Measurements from ENCODE around the gene SPOCK2.

Gene SPOCK2

DNA sequence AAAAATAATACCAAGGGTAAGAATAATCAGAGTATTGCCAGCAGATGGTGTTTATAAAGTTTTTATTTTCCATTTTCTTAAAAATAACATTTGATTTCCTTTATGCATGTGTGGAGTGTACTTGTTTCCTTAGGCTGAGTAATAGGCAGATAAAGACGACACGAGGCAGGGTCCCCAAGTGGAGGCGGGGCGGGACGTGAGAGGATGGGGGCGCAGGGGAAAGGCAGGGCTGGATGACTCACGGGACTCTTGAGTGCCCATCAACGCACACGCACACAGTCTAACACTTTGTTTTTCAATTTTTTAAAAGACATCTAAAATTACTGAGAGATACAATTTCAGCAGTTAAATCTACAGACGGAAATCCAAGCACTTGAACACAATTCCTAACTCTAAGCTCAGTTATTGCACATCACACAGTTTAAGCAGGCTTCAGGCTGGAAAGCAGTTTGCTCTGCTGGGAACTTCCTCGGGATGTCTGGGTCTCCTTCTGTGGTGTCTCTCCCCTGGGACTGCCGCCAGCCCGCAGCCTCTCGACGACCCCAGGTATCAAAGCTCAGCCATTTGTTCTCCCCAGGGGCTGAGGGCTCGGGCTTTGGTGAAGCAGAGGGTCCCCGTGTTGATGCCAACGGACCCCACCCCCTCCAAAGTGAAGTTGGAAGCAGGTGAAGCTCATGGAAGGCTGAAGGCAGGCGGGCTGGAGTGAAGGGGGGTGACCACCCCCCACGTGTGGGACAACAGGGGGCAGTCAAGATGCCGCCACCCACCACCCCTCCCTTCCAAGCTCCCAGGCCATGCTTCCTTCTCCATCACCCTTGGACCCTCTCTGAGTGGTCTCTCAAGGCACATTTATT lies 29.1 kb downstream of the SPOCK2 start:
- Histone ChIP-seq H3K27me3 (ENCODE audit: insufficient read depth, low read length, poor library complexity) (no peaks in the 10 kb centered on the region), H2BK15ac (replicated peaks; ENCODE audit: low read depth) (no peak overlapping the region), H3K4ac (ENCODE audit: low read depth, low read length) (no peak overlapping the region), H2AK5ac (ENCODE audit: low read length) (no peak overlapping the region), H3K4me1 (ENCODE audit: control insufficient read depth, low read depth, low read length) (no peaks in the 10 kb centered on the region), H2BK120ac (ENCODE audit: low read depth, low read length) (no peak overlapping the region), H3K18ac (ENCODE audit: low read length) (no peak overlapping the region), H3K9ac (ENCODE audit: low read length) (no peak overlapping the region), H2BK5ac (ENCODE audit: low read length) (no peak overlapping the region), H3K79me1 (ENCODE audit: low read length) (no peaks in the 10 kb centered on the region), H3K23ac (ENCODE audit: low read length) (no peak overlapping the region), H4K5ac (ENCODE audit: low read length) (no peak overlapping the region), H3K79me2 (ENCODE audit: control insufficient read depth, insufficient read depth, low read length) (no peaks in the 10 kb centered on the region), H3K56ac (ENCODE audit: low read length) (peak overlapping the region; percentile 5), H3K36me3 (ENCODE audit: control insufficient read depth, insufficient read depth, low read length) (no peaks in the 10 kb centered on the region), H3K4me2 (ENCODE audit: low read length) (no peak overlapping the region), H3K4me3 (ENCODE audit: low read length) (no peak overlapping the region), H3K27ac (ENCODE audit: low read depth, low read length) (no peak overlapping the region), H4K8ac (ENCODE audit: low read depth, low read length) (no peak overlapping the region)
- DNase-seq = no peak
- WGBS (ENCODE audit: extremely low coverage, insufficient coverage, low lambda C conversion rate) = no CpG with 5 or more reads among the region's 21 CpGs

DNA sequence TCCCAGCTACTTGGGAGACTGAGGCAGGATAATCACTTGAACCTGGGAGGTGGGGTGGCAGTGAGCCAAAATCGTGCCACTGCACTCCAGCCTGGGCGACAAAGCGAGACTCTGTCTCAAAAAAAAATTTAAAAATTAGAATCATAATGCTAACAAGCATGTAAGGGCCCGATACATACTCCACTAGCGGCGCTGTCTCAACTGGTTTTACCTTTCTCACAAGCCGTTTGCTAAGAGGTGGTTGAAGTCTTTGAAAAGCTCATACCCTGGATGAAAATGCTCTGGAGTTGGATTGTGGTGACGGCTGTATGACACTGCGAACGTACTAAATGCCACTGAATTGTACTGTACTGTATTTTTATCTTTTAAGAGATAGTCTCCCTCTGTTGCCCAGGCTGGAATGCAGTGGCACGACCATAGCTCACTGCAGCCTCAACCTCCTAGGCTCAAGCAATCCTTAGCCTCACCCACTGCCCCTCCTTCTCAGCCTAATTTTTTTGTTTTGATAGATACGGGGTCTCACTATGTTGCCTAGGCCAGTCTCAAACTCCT lies 29.9 kb downstream of the SPOCK2 start:
- no peak overlapping the region for H3K4me2 ChIP-seq (ENCODE audit: low read length)
- H2BK120ac ChIP-seq (ENCODE audit: low read depth, low read length) = no peak overlapping the region
- no peak overlapping the region for H3K4me3 ChIP-seq (ENCODE audit: low read length)
- H3K4me1 ChIP-seq (ENCODE audit: control insufficient read depth, low read depth, low read length) = no peaks in the 10 kb centered on the region
- no peak overlapping the region for H2BK15ac ChIP-seq (replicated peaks; ENCODE audit: low read depth)
- H4K8ac ChIP-seq (ENCODE audit: low read depth, low read length) = no peak overlapping the region
- no peak for DNase-seq
- H3K27ac ChIP-seq (ENCODE audit: low read depth, low read length) = no peak overlapping the region
- H3K79me2 ChIP-seq (ENCODE audit: control insufficient read depth, insufficient read depth, low read length) = no peaks in the 10 kb centered on the region
- no peak overlapping the region for H2BK5ac ChIP-seq (ENCODE audit: low read length)
- no peak overlapping the region for H4K5ac ChIP-seq (ENCODE audit: low read length)
- no peak overlapping the region for H3K4ac ChIP-seq (ENCODE audit: low read depth, low read length)
- no peak overlapping the region for H3K9ac ChIP-seq (ENCODE audit: low read length)
- H2AK5ac ChIP-seq (ENCODE audit: low read length) = no peak overlapping the region
- H3K36me3 ChIP-seq (ENCODE audit: control insufficient read depth, insufficient read depth, low read length) = no peaks in the 10 kb centered on the region
- no peaks in the 10 kb centered on the region for H3K27me3 ChIP-seq (ENCODE audit: insufficient read depth, low read length, poor library complexity)
- WGBS (ENCODE audit: extremely low coverage, insufficient coverage, low lambda C conversion rate) = no CpG with 5 or more reads among the region's 12 CpGs
- H3K56ac ChIP-seq (ENCODE audit: low read length) = no peak overlapping the region
- no peaks in the 10 kb centered on the region for H3K79me1 ChIP-seq (ENCODE audit: low read length)
- no peak overlapping the region for H3K18ac ChIP-seq (ENCODE audit: low read length)
- H3K23ac ChIP-seq (ENCODE audit: low read length) = no peak overlapping the region

DNA sequence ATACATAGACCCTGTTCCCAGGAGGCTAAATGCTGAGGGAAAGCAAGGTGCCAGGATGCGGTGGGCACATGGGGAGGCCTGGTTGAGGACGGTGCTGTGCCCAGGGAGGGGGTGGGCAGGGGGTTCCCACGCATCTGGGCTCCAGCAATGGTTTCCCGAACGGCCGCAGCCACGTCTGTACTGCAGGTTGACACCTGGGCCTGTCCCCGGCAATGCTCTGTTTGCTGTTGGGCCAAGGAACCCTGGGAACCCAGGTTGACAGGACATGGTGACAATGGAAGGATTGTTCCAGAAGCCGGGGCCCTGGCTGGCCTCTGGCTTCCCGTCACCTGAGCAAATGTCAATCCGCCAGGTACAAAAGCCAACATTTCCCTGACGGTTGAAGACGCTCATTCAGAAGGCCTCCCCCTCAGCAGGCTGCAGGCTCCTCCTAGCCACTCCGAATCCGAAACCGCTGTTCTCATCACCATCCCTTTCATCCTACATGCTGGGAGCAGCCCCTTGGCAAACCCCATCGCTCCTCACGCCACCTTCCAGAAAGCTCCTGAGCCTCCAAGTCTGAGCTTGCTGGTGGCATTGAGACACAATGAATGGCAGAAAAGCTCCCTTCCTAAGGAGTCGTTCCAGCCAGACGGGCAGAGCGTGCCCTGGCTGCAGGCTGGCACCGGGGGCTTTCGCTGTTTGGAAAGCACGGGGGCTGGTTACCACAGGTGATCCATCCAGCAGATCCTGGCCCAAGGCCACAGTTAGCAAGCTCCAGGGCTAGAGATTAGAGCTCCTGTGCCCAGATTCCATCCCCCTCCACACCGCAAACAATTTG lies 31.2 kb downstream of the SPOCK2 start:
- Histone ChIP-seq H4K5ac (ENCODE audit: low read length) (no peak overlapping the region), H3K27me3 (ENCODE audit: insufficient read depth, low read length, poor library complexity) (no peaks in the 10 kb centered on the region), H3K4ac (ENCODE audit: low read depth, low read length) (no peak overlapping the region), H3K4me2 (ENCODE audit: low read length) (no peak overlapping the region), H3K79me2 (ENCODE audit: control insufficient read depth, insufficient read depth, low read length) (no peaks in the 10 kb centered on the region), H3K56ac (ENCODE audit: low read length) (no peak overlapping the region), H2BK5ac (ENCODE audit: low read length) (no peak overlapping the region), H3K36me3 (ENCODE audit: control insufficient read depth, insufficient read depth, low read length) (no peaks in the 10 kb centered on the region), H3K23ac (ENCODE audit: low read length) (no peak overlapping the region), H3K9ac (ENCODE audit: low read length) (no peak overlapping the region), H3K4me1 (ENCODE audit: control insufficient read depth, low read depth, low read length) (no peaks in the 10 kb centered on the region), H3K18ac (ENCODE audit: low read length) (no peak overlapping the region), H3K27ac (ENCODE audit: low read depth, low read length) (no peak overlapping the region), H4K8ac (ENCODE audit: low read depth, low read length) (no peak overlapping the region), H3K4me3 (ENCODE audit: low read length) (no peak overlapping the region), H2BK120ac (ENCODE audit: low read depth, low read length) (no peak overlapping the region), H3K79me1 (ENCODE audit: low read length) (no peaks in the 10 kb centered on the region), H2AK5ac (ENCODE audit: low read length) (no peak overlapping the region), H2BK15ac (replicated peaks; ENCODE audit: low read depth) (no peak overlapping the region)
- no CpG with 5 or more reads among the region's 25 CpGs for WGBS (ENCODE audit: extremely low coverage, insufficient coverage, low lambda C conversion rate)
- DNase-seq = no peak

DNA sequence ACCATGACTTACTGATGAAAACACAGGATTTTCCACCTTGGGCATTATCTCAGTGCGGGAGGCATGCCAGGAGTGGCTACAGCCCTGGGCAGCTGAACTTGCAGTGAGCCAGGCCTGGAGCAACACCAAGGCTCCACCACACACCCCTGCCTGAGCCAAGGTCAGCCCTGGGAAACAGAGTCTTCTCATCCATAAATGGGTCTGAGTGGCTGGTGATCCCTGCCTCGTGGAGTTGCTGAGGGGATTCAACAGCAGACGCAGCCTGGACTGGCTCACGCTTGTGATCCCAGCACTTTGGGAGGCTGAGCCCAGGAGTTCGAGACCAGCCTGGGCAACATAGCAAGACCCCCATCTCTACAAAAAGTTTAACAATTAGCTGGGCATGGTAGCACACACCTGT lies 32.2 kb downstream of the SPOCK2 start:
- Histone ChIP-seq H3K56ac (ENCODE audit: low read length) (no peak overlapping the region), H3K4ac (ENCODE audit: low read depth, low read length) (no peak overlapping the region), H3K9ac (ENCODE audit: low read length) (no peak overlapping the region), H3K27ac (ENCODE audit: low read depth, low read length) (no peak overlapping the region), H2AK5ac (ENCODE audit: low read length) (no peak overlapping the region), H3K79me2 (ENCODE audit: control insufficient read depth, insufficient read depth, low read length) (no peaks in the 10 kb centered on the region), H3K23ac (ENCODE audit: low read length) (no peak overlapping the region), H2BK120ac (ENCODE audit: low read depth, low read length) (no peak overlapping the region), H4K8ac (ENCODE audit: low read depth, low read length) (no peak overlapping the region), H3K36me3 (ENCODE audit: control insufficient read depth, insufficient read depth, low read length) (no peaks in the 10 kb centered on the region), H2BK15ac (replicated peaks; ENCODE audit: low read depth) (no peak overlapping the region), H3K4me3 (ENCODE audit: low read length) (no peak overlapping the region), H3K18ac (ENCODE audit: low read length) (no peak overlapping the region), H2BK5ac (ENCODE audit: low read length) (no peak overlapping the region), H3K27me3 (ENCODE audit: insufficient read depth, low read length, poor library complexity) (no peaks in the 10 kb centered on the region), H3K4me2 (ENCODE audit: low read length) (no peak overlapping the region), H3K79me1 (ENCODE audit: low read length) (no peaks in the 10 kb centered on the region), H3K4me1 (ENCODE audit: control insufficient read depth, low read depth, low read length) (no peaks in the 10 kb centered on the region), H4K5ac (ENCODE audit: low read length) (no peak overlapping the region)
- no CpG with 5 or more reads among the region's 5 CpGs for WGBS (ENCODE audit: extremely low coverage, insufficient coverage, low lambda C conversion rate)
- no peak for DNase-seq

DNA sequence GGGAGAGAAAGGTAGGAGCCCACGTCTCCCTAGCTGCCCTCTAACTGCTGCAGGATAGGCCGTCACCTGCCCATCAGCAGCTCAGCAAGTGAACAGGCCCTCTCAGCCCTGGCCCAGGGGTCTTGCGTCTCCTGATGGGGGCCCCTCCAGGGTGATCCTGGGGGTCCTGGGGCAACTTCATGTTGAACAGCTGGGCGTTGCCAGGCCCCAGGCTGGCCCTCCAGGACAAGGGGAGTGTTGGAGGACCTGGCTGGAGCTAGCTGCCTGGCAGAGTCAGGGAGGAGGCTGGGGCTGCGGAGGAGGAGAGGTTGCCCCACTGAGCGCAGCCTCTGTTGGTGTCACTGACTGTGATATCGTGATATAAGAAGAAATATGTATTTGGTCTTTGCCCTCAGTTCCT lies 34.7 kb downstream of the SPOCK2 start:
- Histone ChIP-seq H3K27ac (ENCODE audit: low read depth, low read length) (no peak overlapping the region), H3K56ac (ENCODE audit: low read length) (no peak overlapping the region), H3K27me3 (ENCODE audit: insufficient read depth, low read length, poor library complexity) (no peaks in the 10 kb centered on the region), H2BK120ac (ENCODE audit: low read depth, low read length) (no peak overlapping the region), H2BK15ac (replicated peaks; ENCODE audit: low read depth) (no peak overlapping the region), H2BK5ac (ENCODE audit: low read length) (no peak overlapping the region), H3K4me2 (ENCODE audit: low read length) (no peak overlapping the region), H4K5ac (ENCODE audit: low read length) (no peak overlapping the region), H4K8ac (ENCODE audit: low read depth, low read length) (no peak overlapping the region), H2AK5ac (ENCODE audit: low read length) (no peak overlapping the region), H3K9ac (ENCODE audit: low read length) (no peak overlapping the region), H3K4me3 (ENCODE audit: low read length) (no peak overlapping the region), H3K18ac (ENCODE audit: low read length) (no peak overlapping the region), H3K4ac (ENCODE audit: low read depth, low read length) (no peak overlapping the region), H3K36me3 (ENCODE audit: control insufficient read depth, insufficient read depth, low read length) (no peaks in the 10 kb centered on the region), H3K79me2 (ENCODE audit: control insufficient read depth, insufficient read depth, low read length) (no peaks in the 10 kb centered on the region), H3K23ac (ENCODE audit: low read length) (no peak overlapping the region), H3K79me1 (ENCODE audit: low read length) (no peaks in the 10 kb centered on the region), H3K4me1 (ENCODE audit: control insufficient read depth, low read depth, low read length) (no peaks in the 10 kb centered on the region)
- WGBS (ENCODE audit: extremely low coverage, insufficient coverage, low lambda C conversion rate) = no CpG with 5 or more reads among the region's 7 CpGs
- no peak for DNase-seq

Data from mesendoderm (in vitro differentiated cells).